ENCODE data around the gene RAB43.

The RAB43 gene

DNA sequence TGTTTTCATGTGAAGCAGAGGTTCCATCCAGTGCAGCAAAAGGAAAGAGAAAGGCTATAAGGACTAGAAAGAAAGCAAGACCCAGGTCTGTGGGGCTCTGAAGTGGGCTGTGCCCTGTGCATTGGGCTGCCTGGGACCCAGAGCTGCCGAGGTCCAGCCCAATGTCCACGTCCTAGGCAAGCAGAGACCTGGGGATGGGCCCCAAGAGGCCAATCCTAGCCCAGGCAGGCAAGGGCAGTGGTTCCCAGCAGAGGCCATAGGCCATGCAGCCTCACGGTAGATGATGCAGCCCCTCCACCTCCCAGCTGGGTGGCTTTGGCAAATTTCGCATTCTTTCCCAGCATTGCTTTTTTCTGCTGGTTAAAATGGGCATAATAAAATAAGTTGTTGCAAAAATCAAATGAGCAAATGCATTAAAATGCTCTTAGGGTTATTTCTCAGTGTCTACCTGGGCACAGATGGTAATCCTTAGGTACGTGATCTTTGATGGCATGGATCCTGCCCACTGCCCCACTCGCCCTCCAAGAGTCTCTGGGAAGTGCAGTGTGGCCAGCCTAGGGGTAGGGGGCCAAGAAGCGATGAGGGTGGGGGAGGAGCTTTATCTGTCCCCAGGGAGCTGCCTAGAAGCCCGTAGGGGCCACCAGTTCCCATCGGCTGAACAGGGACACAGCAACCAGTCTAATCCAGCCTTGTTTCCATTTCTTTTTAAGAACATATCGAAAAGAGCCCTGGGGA lies 83.3 kb downstream of the RAB43 start:
- no peak for DNase-seq (ENCODE audit: low spot score)

Measured in AG08396 (cell line).